HCT116 (cell line): ENCODE results near the gene EFCAB12. TPM values are rescaled to one million over a fixed set of nuclear protein-coding genes. Genes with fewer than 3 reads are reported as not detected.

Source experiments
- ATAC-seq: fragments of 200-7000 bp; cut with Tn5 transposase; 2 replicates; pipeline ENCODE4 v1.9.1; 2020; ENCODE audit warnings: mild to moderate bottlenecking, moderate library complexity
- BruUV-seq: library from RNA; stranded (reverse); fragments of 400-500 nt; replicated peaks from 2 replicates; lab custom pipeline; 2021; lab: Mats Ljungman, UMichigan
- CTCF ChIA-PET: fragments of 300-600 bp; sonication (Branson Sonifier 250); formaldehyde crosslinking; loops from one replicate; lab custom pipeline; 2021; ENCODE audit warnings: antibody characterized with exemption; lab: Charles Lee
- POLR2A ChIA-PET: fragments of 300-600, 350-600 bp; sonication (Branson Sonifier 250); formaldehyde crosslinking; loops from one replicate; lab custom pipeline; 2021; ENCODE audit warnings: antibody characterized with exemption; lab: Charles Lee
- RAD21 ChIA-PET, 2 experiments: fragments of 300-600 bp; sonication (Branson Sonifier 250); formaldehyde crosslinking; loops; one replicate each; lab custom pipeline; 2023; ENCODE audit warnings: low total read pairs in 2 of 2; ENCODE audit not compliant: uncharacterized antibody in 2 of 2, unreplicated experiment in 2 of 2, low non-redundant PET in 1 of 2; lab: Charles Lee
- DNase-seq: peaks from one replicate; pipeline ENCODE4 v3.0.0-alpha.2; 2010; ENCODE audit warnings: low read depth, low spot score
- H2AFZ ChIP-seq: fragments of 200-600 bp; shearing (Covaris generic), sonication (generic); 2 replicates; pipeline ENCODE4 v1.6.1; 2017; ENCODE audit warnings: low read depth, mixed run types, mixed read lengths, antibody characterized with exemption, low read length; ENCODE audit not compliant: poor library complexity, severe bottlenecking
- H3K27ac ChIP-seq: 2 replicates; pipeline ENCODE4 v1.5.1; 2012; ENCODE audit warnings: low read depth, low read length
- H3K27me3 ChIP-seq: fragments of 200-600 bp; sonication (generic); 2 replicates; pipeline ENCODE4 v1.6.1; 2016; ENCODE audit warnings: mixed run types, low read length, mixed read lengths; ENCODE audit not compliant: insufficient read depth
- H3K36me3 ChIP-seq, 2 experiments: fragments of 200-500 bp in 1 of 2; fragments of 200-600 bp in 1 of 2; sonication (Bioruptor generic) in 1 of 2; sonication (generic) in 1 of 2; 2 replicates each; pipeline versions ENCODE4 v1.5.1 to v1.6.1; 2014 to 2016; ENCODE audit warnings: low read length in 2 of 2, inconsistent platforms in 1 of 2, mixed read lengths in 1 of 2, mixed run types in 1 of 2; ENCODE audit not compliant: insufficient read depth in 2 of 2, control insufficient read depth in 1 of 2
- H3K4me1 ChIP-seq, 2 experiments: fragments of 200-600 bp in 1 of 2; sonication (generic) in 1 of 2; 2 replicates each; pipeline versions ENCODE4 v1.5.1 to v1.6.1; 2012 to 2017; ENCODE audit warnings: low read length in 2 of 2, inconsistent platforms in 1 of 2, mild to moderate bottlenecking in 1 of 2, mixed read lengths in 1 of 2, mixed run types in 1 of 2, moderate library complexity in 1 of 2; ENCODE audit not compliant: insufficient read depth in 2 of 2, control insufficient read depth in 1 of 2
- H3K4me2 ChIP-seq: fragments of 200-600 bp; sonication (generic); 2 replicates; pipeline ENCODE4 v1.6.1; 2017; ENCODE audit warnings: mixed run types, low read length, mixed read lengths
- H3K4me3 ChIP-seq, 2 experiments: fragments of 200-600 bp in 1 of 2; sonication (generic) in 1 of 2; replicated peaks in 1 of 2; 2 replicates each; pipeline ENCODE4 v1.5.1; 2011 to 2016; ENCODE audit warnings: low read length in 2 of 2, control low read depth in 1 of 2, low read depth in 1 of 2, mild to moderate bottlenecking in 1 of 2, mixed read lengths in 1 of 2, mixed run types in 1 of 2
- H3K79me2 ChIP-seq: fragments of 200-600 bp; sonication (generic); 2 replicates; pipeline ENCODE4 v1.6.1; 2017; ENCODE audit warnings: mild to moderate bottlenecking, mixed run types, low read length, moderate library complexity, mixed read lengths; ENCODE audit not compliant: insufficient read depth
- H3K9ac ChIP-seq: fragments of 200-600 bp; sonication (generic); 2 replicates; pipeline ENCODE4 v1.6.1; 2016; ENCODE audit warnings: low read length, mixed read lengths
- H3K9me2 ChIP-seq: fragments of 200-600 bp; sonication (generic), shearing (Covaris generic); 2 replicates; pipeline ENCODE4 v1.6.1; 2017; ENCODE audit warnings: mixed run types, mild to moderate bottlenecking, moderate library complexity; ENCODE audit not compliant: insufficient read depth
- H3K9me3 ChIP-seq, 2 experiments: fragments of 200-500 bp in 1 of 2; fragments of 200-600 bp in 1 of 2; sonication (Bioruptor generic) in 1 of 2; sonication (generic) in 1 of 2; 2 replicates each; pipeline ENCODE4 v1.6.1; 2014 to 2017; ENCODE audit warnings: low read length in 2 of 2, mixed read lengths in 2 of 2, inconsistent platforms in 1 of 2, low read depth in 1 of 2, mild to moderate bottlenecking in 1 of 2, mixed run types in 1 of 2, moderate library complexity in 1 of 2; ENCODE audit not compliant: control insufficient read depth in 1 of 2, insufficient read depth in 1 of 2
- H4K20me1 ChIP-seq: fragments of 200-600 bp; sonication (generic), shearing (Covaris generic); 2 replicates; pipeline ENCODE4 v1.6.1; 2017; ENCODE audit warnings: mixed run types, mild to moderate bottlenecking, moderate library complexity; ENCODE audit not compliant: insufficient read depth
- CBX3 ChIP-seq: IDR thresholded peaks from 2 replicates; pipeline ENCODE4 v1.6.1; 2012; ENCODE audit warnings: low read depth
- CEBPB ChIP-seq: IDR thresholded peaks from 2 replicates; pipeline ENCODE4 v1.6.1; 2012; ENCODE audit warnings: low read depth
- CTCF ChIP-seq, 3 experiments: fragments of 200-600 bp in 1 of 3; sonication (generic) in 1 of 3; IDR thresholded peaks in 2 of 3; conservative IDR thresholded peaks in 1 of 3; 2 replicates each; pipeline ENCODE4 v1.5.1; 2012 to 2017; ENCODE audit warnings: low read depth in 2 of 3, low read length in 2 of 3, antibody characterized with exemption in 1 of 3, borderline replicate concordance in 1 of 3, control low read depth in 1 of 3, mild to moderate bottlenecking in 1 of 3, mixed read lengths in 1 of 3, mixed run types in 1 of 3, moderate library complexity in 1 of 3; ENCODE audit not compliant: insufficient read depth in 1 of 3
- EGR1 ChIP-seq: IDR thresholded peaks from 2 replicates; pipeline ENCODE4 v1.6.1; 2012; ENCODE audit warnings: low read depth
- ELF1 ChIP-seq: IDR thresholded peaks from 2 replicates; pipeline ENCODE4 v1.6.1; 2012; ENCODE audit warnings: low read depth, borderline replicate concordance
- EZH2 ChIP-seq: fragments of 200-600 bp; sonication (generic); IDR thresholded peaks from 2 replicates; pipeline ENCODE4 v1.6.1; 2017; ENCODE audit warnings: antibody characterized with exemption, mixed run types
- EZH2phosphoT487 ChIP-seq: fragments of 200-600 bp; IDR thresholded peaks from 2 replicates; pipeline ENCODE4 v1.6.1; 2018; ENCODE audit warnings: antibody characterized with exemption, borderline replicate concordance
- FOSL1 ChIP-seq: IDR thresholded peaks from 2 replicates; pipeline ENCODE4 v1.6.1; 2012; ENCODE audit warnings: low read depth
- JUND ChIP-seq: IDR thresholded peaks from 2 replicates; pipeline ENCODE4 v1.6.1; 2012
- MAX ChIP-seq: IDR thresholded peaks from 2 replicates; pipeline ENCODE4 v1.6.1; 2012
- POLR2A ChIP-seq: IDR thresholded peaks from 2 replicates; pipeline ENCODE4 v1.7.0; 2011; ENCODE audit warnings: borderline replicate concordance; ENCODE audit not compliant: insufficient read depth, insufficient read length; ENCODE audit errors: extremely low read depth
- POLR2AphosphoS5 ChIP-seq: IDR thresholded peaks from 2 replicates; pipeline ENCODE4 v1.6.1; 2011; ENCODE audit warnings: mild to moderate bottlenecking, low read depth, low read length, moderate library complexity
- SIN3A ChIP-seq: IDR thresholded peaks from 2 replicates; pipeline ENCODE4 v1.6.1; 2012; ENCODE audit warnings: low read depth
- SP1 ChIP-seq: IDR thresholded peaks from 2 replicates; pipeline ENCODE4 v1.6.1; 2012; ENCODE audit warnings: low read depth
- TCF7L2 ChIP-seq: IDR thresholded peaks from 2 replicates; pipeline ENCODE4 v1.7.0; 2011; ENCODE audit warnings: borderline replicate concordance, inconsistent platforms; ENCODE audit not compliant: insufficient read depth, insufficient read length; ENCODE audit errors: extremely low read depth
- YY1 ChIP-seq: IDR thresholded peaks from 2 replicates; pipeline ENCODE4 v1.6.1; 2011; ENCODE audit warnings: low read length, low read depth, moderate library complexity, mild to moderate bottlenecking; ENCODE audit not compliant: insufficient replicate concordance; ENCODE audit errors: extremely low read depth
- ZFX ChIP-seq: fragments of 450-650 bp; IDR thresholded peaks from 2 replicates; pipeline ENCODE4 v1.6.1; 2017
- intact Hi-C: fragments of 100-400 bp; cut with micrococcal nuclease; formaldehyde crosslinking; loops from 2 replicates; pipeline ENCODE4 v1.10.0; 2022
- total RNA-seq: library from RNA; stranded (reverse); gene quantifications from one replicate; pipeline ENCODE4 v1.2.1, GENCODE V29; 2021; ENCODE audit not compliant: unreplicated experiment
- TF ChIP-seq, protein P1 (sequence below): IDR thresholded peaks from 2 replicates; pipeline ENCODE4 v1.6.1; 2011; ENCODE audit warnings: mild to moderate bottlenecking, low read length, moderate library complexity; ENCODE audit not compliant: insufficient replicate concordance; ENCODE audit errors: extremely low read depth

EFCAB12 gene
- total RNA-seq, 1 experiment from 2014 or later = 0.42 TPM

- H3K9me3 ChIP-seq = no peaks in the 10 kb centered on the region
- H3K9me2 ChIP-seq = no peaks in the 10 kb centered on the region
- TF ChIP-seq SIN3A = no peak
- TF ChIP-seq CBX3 = no peak
- TF ChIP-seq YY1 = no peak
- TF ChIP-seq, protein P1, sequence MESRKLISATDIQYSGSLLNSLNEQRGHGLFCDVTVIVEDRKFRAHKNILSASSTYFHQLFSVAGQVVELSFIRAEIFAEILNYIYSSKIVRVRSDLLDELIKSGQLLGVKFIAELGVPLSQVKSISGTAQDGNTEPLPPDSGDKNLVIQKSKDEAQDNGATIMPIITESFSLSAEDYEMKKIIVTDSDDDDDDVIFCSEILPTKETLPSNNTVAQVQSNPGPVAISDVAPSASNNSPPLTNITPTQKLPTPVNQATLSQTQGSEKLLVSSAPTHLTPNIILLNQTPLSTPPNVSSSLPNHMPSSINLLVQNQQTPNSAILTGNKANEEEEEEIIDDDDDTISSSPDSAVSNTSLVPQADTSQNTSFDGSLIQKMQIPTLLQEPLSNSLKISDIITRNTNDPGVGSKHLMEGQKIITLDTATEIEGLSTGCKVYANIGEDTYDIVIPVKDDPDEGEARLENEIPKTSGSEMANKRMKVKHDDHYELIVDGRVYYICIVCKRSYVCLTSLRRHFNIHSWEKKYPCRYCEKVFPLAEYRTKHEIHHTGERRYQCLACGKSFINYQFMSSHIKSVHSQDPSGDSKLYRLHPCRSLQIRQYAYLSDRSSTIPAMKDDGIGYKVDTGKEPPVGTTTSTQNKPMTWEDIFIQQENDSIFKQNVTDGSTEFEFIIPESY = no peak
- no peak for TF ChIP-seq CEBPB
- no peak for TF ChIP-seq EGR1
- no peak for TF ChIP-seq CTCF (IDR thresholded peaks at IDR 0.05 in 2 of 3, conservative IDR thresholded peaks at IDR 0.05 in 1 of 3; ENCODE audit: borderline replicate concordance in 1 of 3, insufficient read depth in 1 of 3, low read depth in 2 of 3, low read length in 2 of 3)
- TF ChIP-seq TCF7L2 = no peak
- no peak for TF ChIP-seq FOSL1
- no peak for TF ChIP-seq ELF1
- no peak for TF ChIP-seq SP1
- TF ChIP-seq ZFX = no peak
- TF ChIP-seq EZH2 = no peak
- TF ChIP-seq JUND = no peak
- no peak for TF ChIP-seq POLR2A
- TF ChIP-seq POLR2AphosphoS5 = no peak
- no peak for TF ChIP-seq MAX
- no peak for TF ChIP-seq EZH2phosphoT487
- TF ChIP-seq, all 23 proteins: peak for 0
- ChIA-PET POLR2A (no interaction called here), RAD21 (interaction anchor here in 1 of 2 experiments (1.1 kb wide), 1 partner anchor 93 kb away, joined by 3 read pairs; no protein-coding TSS in a partner anchor), CTCF (no interaction called here)
- Histone ChIP-seq H3K36me3 (peaks cover 7% of the 10 kb centered on the region in 2 experiments; a peak in 1 of 4 replicates), H3K27me3 (no peaks in the 10 kb centered on the region), H4K20me1 (no peaks in the 10 kb centered on the region), H2AFZ (no peak overlapping the region), H3K9ac (no peak overlapping the region), H3K27ac (no peak overlapping the region), H3K4me3 (no peak overlapping the region), H3K4me1 (no peaks in the 10 kb centered on the region), H3K79me2 (no peaks in the 10 kb centered on the region), H3K4me2 (no peak overlapping the region)
- ATAC-seq (no peak), DNase-seq (no peak)
- no TSS peak for BruUV-seq
- intact Hi-C loops = no loop called here
Measured at GRCh38 chr3:129475863-129476262, 47.4 kb upstream of the EFCAB12 start.
